ENCODE measurements around the gene INIP.

The INIP gene

DNA sequence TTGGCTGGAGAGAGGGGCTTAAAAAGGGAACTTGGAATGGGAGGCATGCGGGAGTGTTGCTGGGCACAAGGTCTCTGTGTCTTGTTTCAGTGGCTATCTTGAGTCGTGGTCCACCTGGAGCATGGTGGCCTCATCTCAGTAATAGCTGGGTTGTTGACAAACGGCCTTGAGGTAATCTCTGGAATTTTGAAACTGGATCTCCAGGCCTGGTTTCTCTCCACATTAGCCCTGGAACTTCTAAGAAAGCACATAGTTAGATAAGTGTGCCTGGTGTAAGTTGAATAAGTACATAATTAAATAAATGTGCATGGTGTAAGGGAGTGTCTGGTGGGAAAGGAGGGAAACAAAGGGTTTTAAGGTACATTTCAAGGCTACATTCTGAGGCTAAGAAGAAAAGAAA lies 62.2 kb downstream of the INIP start:
- H3K4me3 ChIP-seq (ENCODE audit: low read length, poor library complexity, severe bottlenecking), result no peak overlapping the region
- no peaks in the 10 kb centered on the region for H3K4me1 ChIP-seq (ENCODE audit: insufficient read depth, low read length, poor library complexity, severe bottlenecking)
- H3K27me3 ChIP-seq (ENCODE audit: insufficient read depth, low read length, poor library complexity, severe bottlenecking), result no peaks in the 10 kb centered on the region
- H3K9ac ChIP-seq (ENCODE audit: low read depth, low read length, poor library complexity, severe bottlenecking), result no peak overlapping the region
- no peaks in the 10 kb centered on the region for H3K9me3 ChIP-seq (ENCODE audit: insufficient read depth, low read depth, low read length)
- H3F3A ChIP-seq (ENCODE audit: low read depth), result no peaks in the 10 kb centered on the region
- H3K9me2 ChIP-seq (replicated peaks; ENCODE audit: low read depth, low read length), result no peaks in the 10 kb centered on the region
- peaks cover 15% of the 10 kb centered on the region; the same call in 1 of the 2 replicates for H3K36me3 ChIP-seq (ENCODE audit: insufficient read depth, low read length)
- H3K79me2 ChIP-seq (ENCODE audit: insufficient read depth, low read length), result no peaks in the 10 kb centered on the region
- H2AFZ ChIP-seq (ENCODE audit: low read length), result no peak overlapping the region
- H3K4me2 ChIP-seq (ENCODE audit: low read depth, low read length, poor library complexity, severe bottlenecking), result no peak overlapping the region
- H4K20me1 ChIP-seq (ENCODE audit: insufficient read depth, low read length, poor library complexity, severe bottlenecking), result no peaks in the 10 kb centered on the region
- TF ChIP-seq, protein P1, sequence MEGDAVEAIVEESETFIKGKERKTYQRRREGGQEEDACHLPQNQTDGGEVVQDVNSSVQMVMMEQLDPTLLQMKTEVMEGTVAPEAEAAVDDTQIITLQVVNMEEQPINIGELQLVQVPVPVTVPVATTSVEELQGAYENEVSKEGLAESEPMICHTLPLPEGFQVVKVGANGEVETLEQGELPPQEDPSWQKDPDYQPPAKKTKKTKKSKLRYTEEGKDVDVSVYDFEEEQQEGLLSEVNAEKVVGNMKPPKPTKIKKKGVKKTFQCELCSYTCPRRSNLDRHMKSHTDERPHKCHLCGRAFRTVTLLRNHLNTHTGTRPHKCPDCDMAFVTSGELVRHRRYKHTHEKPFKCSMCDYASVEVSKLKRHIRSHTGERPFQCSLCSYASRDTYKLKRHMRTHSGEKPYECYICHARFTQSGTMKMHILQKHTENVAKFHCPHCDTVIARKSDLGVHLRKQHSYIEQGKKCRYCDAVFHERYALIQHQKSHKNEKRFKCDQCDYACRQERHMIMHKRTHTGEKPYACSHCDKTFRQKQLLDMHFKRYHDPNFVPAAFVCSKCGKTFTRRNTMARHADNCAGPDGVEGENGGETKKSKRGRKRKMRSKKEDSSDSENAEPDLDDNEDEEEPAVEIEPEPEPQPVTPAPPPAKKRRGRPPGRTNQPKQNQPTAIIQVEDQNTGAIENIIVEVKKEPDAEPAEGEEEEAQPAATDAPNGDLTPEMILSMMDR (conservative IDR thresholded peaks at IDR 0.05; ENCODE audit: low read length), result no peak
- TF ChIP-seq EZH2phosphoT487 (IDR thresholded peaks at IDR 0.05; ENCODE audit: borderline replicate concordance), result no peak

- no peak overlapping the region for H2AFZ ChIP-seq (ENCODE audit: low read length)
- H3K9me3 ChIP-seq (ENCODE audit: insufficient read depth, low read depth, low read length), result no peaks in the 10 kb centered on the region; the same call in 1 of the 2 replicates
- no peaks in the 10 kb centered on the region for H3F3A ChIP-seq (ENCODE audit: low read depth)
- no peaks in the 10 kb centered on the region for H3K9me2 ChIP-seq (replicated peaks; ENCODE audit: low read depth, low read length)
- H3K4me3 ChIP-seq (ENCODE audit: low read length, poor library complexity, severe bottlenecking), result no peak overlapping the region
- H3K4me1 ChIP-seq (ENCODE audit: insufficient read depth, low read length, poor library complexity, severe bottlenecking), result no peaks in the 10 kb centered on the region
- no peaks in the 10 kb centered on the region for H3K79me2 ChIP-seq (ENCODE audit: insufficient read depth, low read length)
- no peaks in the 10 kb centered on the region for H4K20me1 ChIP-seq (ENCODE audit: insufficient read depth, low read length, poor library complexity, severe bottlenecking)
- H3K4me2 ChIP-seq (ENCODE audit: low read depth, low read length, poor library complexity, severe bottlenecking), result no peak overlapping the region
- peaks cover 7% of the 10 kb centered on the region; the same call in 1 of the 2 replicates for H3K36me3 ChIP-seq (ENCODE audit: insufficient read depth, low read length)
- no peaks in the 10 kb centered on the region for H3K27me3 ChIP-seq (ENCODE audit: insufficient read depth, low read length, poor library complexity, severe bottlenecking)
- TF ChIP-seq, protein P1 (conservative IDR thresholded peaks at IDR 0.05; ENCODE audit: low read length), result no peak
- no peak for TF ChIP-seq EZH2phosphoT487 (IDR thresholded peaks at IDR 0.05; ENCODE audit: borderline replicate concordance)
- H3K9ac ChIP-seq (ENCODE audit: low read depth, low read length, poor library complexity, severe bottlenecking), result no peak overlapping the region
Measured at GRCh38 chr9:112654282-112654681, 63.6 kb downstream of the INIP start.

DNA sequence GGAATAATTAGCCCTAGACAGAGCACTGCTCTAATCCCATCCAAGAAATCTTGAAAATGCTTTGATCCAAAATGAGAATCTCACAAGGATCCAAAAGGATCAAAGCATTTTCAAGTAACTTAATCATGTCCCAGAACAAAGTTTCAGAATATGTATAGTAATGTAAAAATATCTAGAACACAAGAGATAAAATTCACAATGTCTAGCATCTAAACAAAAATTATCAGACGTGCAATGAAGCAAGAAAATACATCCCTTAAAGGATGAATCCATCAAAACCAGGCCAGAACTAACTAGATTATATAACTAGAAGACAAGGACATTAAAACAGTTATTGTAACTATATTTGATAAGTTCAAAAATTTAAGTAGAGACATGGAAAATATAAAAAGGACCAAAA lies 69.3 kb downstream of the INIP start:
- H3K79me2 ChIP-seq (ENCODE audit: insufficient read depth, low read length), result no peaks in the 10 kb centered on the region

More for the DNA sequence above, 69.3 kb downstream of the INIP start:
- Histone ChIP-seq H3K9ac (ENCODE audit: low read depth, low read length, poor library complexity, severe bottlenecking) (no peak overlapping the region), H3K4me3 (ENCODE audit: low read length, poor library complexity, severe bottlenecking) (no peak overlapping the region), H4K20me1 (ENCODE audit: insufficient read depth, low read length, poor library complexity, severe bottlenecking) (no peaks in the 10 kb centered on the region), H3K9me3 (ENCODE audit: insufficient read depth, low read depth, low read length) (peaks cover 10% of the 10 kb centered on the region; the same call in 1 of the 2 replicates), H3K27me3 (ENCODE audit: insufficient read depth, low read length, poor library complexity, severe bottlenecking) (no peaks in the 10 kb centered on the region), H3F3A (ENCODE audit: low read depth) (no peaks in the 10 kb centered on the region), H3K9me2 (replicated peaks; ENCODE audit: low read depth, low read length) (no peaks in the 10 kb centered on the region), H2AFZ (ENCODE audit: low read length) (no peak overlapping the region), H3K36me3 (ENCODE audit: insufficient read depth, low read length) (peaks cover 44% of the 10 kb centered on the region), H3K4me2 (ENCODE audit: low read depth, low read length, poor library complexity, severe bottlenecking) (no peak overlapping the region), H3K4me1 (ENCODE audit: insufficient read depth, low read length, poor library complexity, severe bottlenecking) (no peaks in the 10 kb centered on the region)
- TF ChIP-seq, protein P1 (conservative IDR thresholded peaks at IDR 0.05; ENCODE audit: low read length), result no peak
- TF ChIP-seq EZH2phosphoT487 (IDR thresholded peaks at IDR 0.05; ENCODE audit: borderline replicate concordance), result no peak
